Adipocyte (in vitro differentiated cells): Measurements from ENCODE around the gene B4GALNT2.

Experiments
- DNase-seq: peaks from one replicate; pipeline ENCODE4 v3.0.0-alpha.2; 2015; ENCODE audit warnings: low read depth
- H3K27me3 ChIP-seq: replicated peaks from 2 replicates; pipeline ENCODE4 v1.7.0; 2013; ENCODE audit warnings: mild to moderate bottlenecking, low read length, moderate library complexity; ENCODE audit not compliant: control insufficient read depth, insufficient read depth
- H3K36me3 ChIP-seq: 2 replicates; pipeline ENCODE4 v1.7.0; 2013; ENCODE audit warnings: low read length, mild to moderate bottlenecking, moderate library complexity; ENCODE audit not compliant: control insufficient read depth, insufficient read depth, severe bottlenecking
- H3K4me1 ChIP-seq: 2 replicates; pipeline ENCODE4 v1.7.0; 2013; ENCODE audit warnings: mild to moderate bottlenecking, low read length, moderate library complexity; ENCODE audit not compliant: control insufficient read depth, insufficient read depth
- H3K4me3 ChIP-seq: 2 replicates; pipeline ENCODE4 v1.7.0; 2013; ENCODE audit warnings: mild to moderate bottlenecking, low read length, moderate library complexity
- H3K9ac ChIP-seq: 2 replicates; pipeline ENCODE4 v1.7.0; 2013; ENCODE audit warnings: mild to moderate bottlenecking, low read length, moderate library complexity
- H3K9me3 ChIP-seq: 2 replicates; pipeline ENCODE4 v1.7.0; 2013; ENCODE audit warnings: mild to moderate bottlenecking, low read length, moderate library complexity; ENCODE audit not compliant: control insufficient read depth

Gene B4GALNT2

GRCh38 chr17:49225554-49226236, 93.1 kb downstream of the B4GALNT2 start:
- H3K4me3 ChIP-seq, result no peak overlapping the region
- DNase-seq, result no peak
- H3K27me3 ChIP-seq, result peaks cover 70% of the 10 kb centered on the region
- no peaks in the 10 kb centered on the region for H3K36me3 ChIP-seq
- no peaks in the 10 kb centered on the region for H3K9me3 ChIP-seq
- H3K4me1 ChIP-seq, result peaks cover 5% of the 10 kb centered on the region
- no peak overlapping the region for H3K9ac ChIP-seq
